Dermis blood vessel endothelial cell (primary cell): ENCODE data around the gene PRXL2A. TPM values are rescaled to one million over a fixed set of nuclear protein-coding genes. Genes with fewer than 3 reads are reported as not detected.

Experiments
- DNase-seq: peaks from one replicate; pipeline ENCODE4 v3.0.0; 2010
- total RNA-seq: library from RNA; depleted of rRNA; stranded (reverse); fragments of >200 nt; gene quantifications from 2 replicates; pipeline ENCODE4 v1.2.3, GENCODE V29; 2014

Gene PRXL2A
- total RNA-seq, 1 donor from 2014 or later: 343 TPM

DNA sequence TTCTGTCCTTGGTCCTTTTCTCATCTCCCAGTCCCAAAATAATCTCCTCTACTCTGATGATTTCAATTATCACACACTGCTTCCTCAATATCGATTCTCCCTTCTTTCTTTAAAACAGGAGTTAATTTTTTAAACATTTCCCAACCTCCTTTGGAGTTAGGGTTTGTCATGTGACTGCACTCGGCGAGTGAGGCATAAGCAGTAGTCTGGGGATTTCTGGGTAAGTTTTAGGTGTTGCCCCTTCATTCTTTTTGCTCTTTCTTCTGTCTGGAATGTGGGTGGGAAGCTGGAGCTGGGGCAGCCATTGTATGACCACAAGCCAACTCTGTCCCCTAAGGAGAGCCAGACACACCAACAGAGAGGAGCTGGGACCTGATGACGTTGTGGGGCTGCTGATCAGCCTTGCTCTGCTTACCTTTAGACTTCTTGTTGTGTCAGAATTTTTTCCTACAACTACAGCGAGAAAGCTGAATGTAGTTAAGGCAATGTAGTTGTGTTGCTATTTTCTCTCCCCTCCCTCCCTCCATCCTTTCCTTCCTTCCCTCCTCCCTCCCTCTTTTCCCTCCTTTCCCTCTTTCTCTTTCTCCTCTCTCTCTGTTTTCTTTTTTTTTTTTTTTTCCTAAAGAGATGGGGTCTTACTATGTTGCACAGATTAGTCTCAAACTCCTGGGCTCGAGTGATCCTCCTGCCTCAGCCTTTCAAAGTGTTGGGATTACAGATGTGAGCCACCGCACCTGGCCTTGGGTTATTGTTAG, 39.3 kb downstream of the PRXL2A start:
- no peak for DNase-seq

DNA sequence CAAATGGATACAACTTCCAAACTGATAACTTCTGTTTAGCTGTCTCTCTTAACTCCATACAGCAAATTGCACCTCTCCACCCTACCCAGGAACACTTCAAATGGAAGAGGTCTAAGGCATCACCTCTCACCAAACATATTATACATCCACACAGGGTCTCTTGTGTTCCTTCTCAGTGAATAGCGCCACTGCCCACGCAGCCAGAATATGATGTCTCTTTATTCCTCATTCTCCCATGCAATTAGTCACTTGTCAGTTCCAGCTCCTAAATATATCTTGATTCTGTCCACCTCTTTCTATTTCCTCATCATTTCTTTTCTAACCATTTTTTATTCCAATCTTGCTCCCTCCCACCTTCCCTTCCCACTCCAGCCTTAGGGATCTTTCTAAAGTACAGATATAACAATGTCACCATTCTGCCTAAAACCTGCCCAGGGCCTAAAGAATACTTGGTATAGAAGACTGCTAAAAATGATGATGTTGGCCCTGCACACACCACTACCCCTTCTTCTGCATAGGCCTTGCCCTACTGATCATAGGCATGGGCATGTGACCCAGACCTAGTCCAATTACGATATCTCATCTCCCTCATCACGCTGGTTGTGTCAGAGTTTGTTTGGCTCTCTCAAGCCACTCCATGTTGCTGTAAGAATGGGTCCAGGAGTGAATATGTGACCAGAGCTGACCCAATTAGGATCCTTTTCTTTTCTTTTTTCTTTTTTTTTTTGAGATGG, 40.0 kb downstream of the PRXL2A start:
- no peak for DNase-seq

DNA sequence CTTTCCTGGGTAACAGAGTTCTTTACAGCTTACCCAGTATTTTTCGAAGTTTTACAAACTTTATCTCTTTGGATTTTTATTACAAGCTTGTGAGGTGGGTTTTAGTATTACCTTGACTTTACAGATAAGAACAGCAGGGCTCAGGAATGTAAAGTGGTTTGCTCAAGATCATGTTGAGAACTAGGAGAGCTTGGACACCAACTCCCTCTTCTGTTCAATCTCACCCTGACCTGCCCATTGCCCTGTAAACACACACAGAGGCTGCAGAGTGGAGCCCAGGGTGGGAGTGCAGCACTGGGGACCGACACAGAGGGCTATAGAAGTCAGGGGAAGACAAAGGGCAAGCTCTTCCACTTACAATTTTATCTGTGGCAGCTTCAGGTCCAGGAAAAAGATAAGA, 41.2 kb downstream of the PRXL2A start:
- no peak for DNase-seq

DNA sequence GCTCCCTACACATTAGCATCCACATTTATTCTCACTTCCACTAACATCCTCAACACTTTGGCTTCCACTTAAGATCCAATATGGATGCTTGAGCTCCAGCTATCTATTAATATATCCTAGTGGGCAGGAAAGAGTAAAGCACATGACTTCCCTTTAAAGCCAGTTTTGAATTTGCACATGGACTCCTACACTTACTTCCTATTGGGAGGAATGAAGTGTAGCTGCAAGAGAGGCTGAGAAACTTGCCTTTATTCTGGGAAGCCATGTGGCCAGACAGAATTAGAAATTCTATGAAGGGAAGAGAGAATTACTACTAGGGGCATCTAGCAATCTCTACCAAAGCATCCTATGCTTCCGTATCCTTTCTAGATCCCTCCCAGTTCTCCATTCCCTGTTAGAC, 42.8 kb downstream of the PRXL2A start:
- DNase-seq: no peak

DNA sequence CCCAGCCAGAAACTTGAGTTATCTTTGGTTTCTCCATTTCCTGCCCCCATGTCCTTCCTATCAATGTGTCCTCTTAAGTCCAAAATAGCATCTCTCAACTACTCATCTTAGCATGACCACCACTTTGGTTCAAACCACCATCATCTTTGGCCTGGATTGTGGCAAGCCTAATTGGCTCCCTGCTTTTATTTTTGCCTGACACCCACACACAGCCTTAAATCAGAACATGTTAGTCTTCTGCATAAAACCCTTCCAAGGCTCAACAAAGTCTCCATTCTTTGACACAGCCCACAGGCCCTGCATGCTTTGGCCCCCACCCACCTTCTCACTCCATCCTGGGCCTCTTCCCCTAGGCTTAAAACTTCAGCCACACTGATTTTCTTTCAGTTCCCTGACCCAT, 43.7 kb downstream of the PRXL2A start:
- DNase-seq: no peak

DNA sequence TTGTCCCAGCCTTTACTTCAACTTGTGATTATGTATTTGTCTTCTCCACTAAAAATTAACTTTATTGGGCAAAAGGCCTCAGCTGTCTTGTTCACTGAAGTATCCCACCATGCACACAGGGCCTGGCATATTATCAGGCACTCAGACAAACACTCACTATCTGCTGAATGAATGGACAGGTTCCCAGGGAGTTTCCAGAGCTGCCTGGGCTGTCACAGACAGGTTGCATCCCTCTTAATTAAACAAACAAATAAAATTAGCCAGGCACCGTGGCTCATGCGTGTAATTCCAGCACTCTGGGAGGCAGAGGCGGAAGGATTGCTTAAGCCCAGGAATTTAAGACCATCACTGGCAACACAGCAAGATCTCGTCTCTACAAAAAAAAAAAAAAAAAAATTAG, 44.3 kb downstream of the PRXL2A start:
- no peak for DNase-seq

DNA sequence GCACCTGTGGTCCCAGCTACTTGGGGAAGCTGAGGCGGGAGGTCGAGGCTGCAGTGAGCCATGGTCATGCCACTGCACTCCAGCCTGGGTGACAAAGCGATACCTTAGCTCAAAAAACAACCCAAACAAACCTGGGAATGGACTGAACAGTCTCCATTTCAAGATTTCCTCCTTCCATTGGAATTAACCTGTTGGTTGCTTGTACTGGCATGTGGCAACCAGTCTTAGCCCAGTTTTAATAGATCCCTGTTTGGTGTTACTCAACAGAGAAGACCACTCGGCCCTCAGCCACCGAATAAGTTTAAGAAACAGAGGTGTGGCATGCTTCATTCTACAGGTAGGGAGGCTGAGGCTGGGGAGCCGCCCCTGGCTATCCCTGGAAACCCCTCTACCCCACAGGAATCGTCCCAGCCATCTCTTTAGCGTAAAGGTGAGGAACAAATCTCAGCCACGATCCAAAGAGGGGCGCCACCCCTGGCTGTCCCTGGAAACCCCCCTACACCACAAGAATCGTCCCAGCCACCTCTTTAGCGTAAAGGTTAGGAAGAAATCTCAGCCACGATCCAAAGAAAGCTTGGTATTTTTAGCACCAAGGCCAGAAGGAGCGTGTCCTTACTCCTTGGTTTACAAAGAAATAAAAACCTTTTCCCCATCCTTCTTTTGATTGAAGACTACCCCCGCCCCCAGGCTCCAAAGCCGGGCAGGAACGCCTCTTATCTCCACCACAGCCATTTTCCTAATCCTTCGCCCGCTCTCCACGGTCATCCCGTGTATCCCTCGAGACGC, 44.9 kb downstream of the PRXL2A start:
- no peak for DNase-seq

DNA sequence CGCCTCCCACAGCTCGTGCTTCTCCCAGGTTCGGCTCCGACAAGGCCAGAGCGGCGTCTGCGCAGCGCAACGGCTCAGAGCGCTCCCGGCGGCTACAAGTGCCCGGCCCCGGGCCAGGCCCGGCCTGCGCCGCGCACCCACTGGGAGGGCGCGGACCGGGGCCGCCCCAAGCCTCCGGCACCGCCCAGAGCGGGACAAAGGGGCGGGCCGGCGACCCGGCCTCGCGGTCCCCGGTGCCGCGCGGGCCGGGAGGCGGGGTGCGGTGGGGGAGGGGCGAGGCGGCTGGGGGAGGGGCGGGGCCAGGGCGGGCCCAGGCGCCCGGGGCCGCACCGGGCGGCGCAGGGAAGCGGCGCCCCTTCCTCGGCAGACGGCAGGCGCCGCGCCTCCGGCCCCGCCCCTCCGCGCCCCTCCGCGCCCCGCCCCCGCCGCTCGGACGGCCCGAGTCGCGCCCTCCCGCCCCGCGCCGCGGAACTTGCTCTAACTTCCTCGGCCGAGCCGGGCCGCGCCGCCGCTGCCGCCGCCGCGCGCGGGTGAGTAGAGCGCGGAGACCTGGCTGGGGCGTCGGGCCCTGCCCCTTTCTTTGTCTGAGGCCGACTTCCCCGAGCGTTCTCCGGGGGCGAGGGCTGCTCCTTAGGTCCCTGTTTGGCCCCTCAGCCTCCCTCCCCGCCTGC, 45.6 kb downstream of the PRXL2A start, which contains the start of gene TSPAN14:
Gene TSPAN14 (plus strand): TSS at position 469 of the 671 bp plus-strand sequence. CDS start 34,924 bp downstream, outside the sequence.
- DNase-seq: peak; percentile 84

DNA sequence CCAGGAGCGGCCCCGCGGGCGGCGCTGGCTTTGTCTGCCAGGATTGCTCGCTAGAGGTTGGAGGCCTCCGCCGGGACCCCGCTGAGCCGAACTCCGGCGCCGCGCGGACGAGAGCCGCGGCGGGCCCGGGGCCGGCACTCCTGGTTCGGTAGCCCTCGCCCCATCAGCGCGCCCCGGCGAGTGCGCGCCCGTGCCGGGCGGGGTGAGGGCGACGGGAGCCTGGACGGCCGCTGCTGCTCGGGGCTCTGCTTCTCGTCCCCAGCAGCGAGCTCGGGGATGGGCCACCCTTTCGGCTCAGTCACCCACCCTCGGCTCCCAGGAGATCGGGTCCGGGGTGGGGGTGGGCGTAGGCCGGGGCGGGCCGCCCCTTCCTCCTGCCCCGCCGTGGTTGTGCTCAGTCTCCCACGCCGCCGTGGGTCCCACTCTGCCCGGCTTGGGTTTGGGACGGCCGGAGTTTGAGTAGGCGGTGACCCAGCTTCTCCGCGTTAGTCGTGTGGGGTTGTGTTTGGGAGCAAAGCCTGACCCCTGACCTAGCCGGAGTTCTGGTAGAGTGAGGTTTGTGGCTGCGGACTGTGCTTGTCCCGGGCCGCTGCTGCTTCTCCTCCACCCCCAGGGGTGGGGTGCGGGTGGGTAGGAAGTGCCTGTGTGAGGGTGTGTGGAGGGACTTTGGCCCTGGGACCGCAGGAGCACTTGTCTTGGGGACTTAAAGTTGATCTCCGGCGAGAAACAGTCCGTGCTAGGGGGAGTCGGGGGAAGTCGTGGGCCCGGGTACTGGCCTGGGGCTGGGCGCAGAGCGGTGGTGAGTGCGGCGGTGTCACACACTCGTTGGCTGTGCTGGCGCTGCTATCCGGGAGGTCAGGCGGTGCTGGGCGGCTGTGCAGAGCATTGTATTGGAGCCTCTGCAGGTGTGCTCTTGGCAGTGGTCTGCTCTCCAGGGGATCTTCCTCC, 46.4 kb downstream of the PRXL2A start:
- DNase-seq: peak; percentile 59

DNA sequence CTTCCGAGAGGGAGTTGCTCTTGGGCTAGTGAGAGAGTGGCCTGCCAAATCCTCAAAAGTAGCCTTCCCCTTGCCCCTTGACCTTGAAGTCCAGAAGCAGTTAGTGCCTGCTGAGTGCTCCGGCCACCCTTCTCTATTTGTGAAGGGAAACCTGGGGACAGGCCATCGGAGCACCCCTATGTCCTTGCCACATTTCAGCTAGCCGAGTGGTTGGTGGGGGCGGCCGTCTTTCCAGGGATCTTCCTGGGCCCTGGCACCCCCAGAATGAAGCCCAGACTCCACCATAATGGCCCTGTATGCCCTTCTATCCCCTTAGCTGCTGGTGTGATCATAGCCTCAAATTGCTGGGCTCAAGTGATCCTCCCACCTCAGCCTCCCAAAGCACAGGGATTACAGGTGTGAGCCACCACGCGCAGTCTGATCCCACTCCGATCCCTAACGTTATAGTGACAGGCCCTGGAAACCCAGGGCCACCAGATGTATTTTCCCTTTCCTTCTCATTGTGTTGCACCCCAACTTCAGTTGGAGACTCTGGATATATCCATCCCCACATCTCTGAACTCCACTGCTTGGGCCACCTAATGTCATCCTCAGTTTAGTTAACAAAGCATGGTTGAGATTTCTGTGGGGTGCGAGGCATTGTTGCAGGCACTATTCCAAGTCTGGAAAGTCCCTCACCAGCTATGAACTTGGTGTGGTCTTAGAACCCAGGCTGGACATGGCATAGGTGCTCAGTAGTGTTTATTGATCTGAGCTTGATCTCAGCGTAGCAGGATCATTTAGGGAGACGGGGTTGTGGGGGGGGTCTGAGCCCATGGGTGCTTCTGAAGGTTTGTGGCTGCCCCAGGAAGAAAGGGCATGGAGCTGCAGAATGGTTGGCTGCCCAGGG, 47.4 kb downstream of the PRXL2A start:
- DNase-seq: peak; percentile 43

DNA sequence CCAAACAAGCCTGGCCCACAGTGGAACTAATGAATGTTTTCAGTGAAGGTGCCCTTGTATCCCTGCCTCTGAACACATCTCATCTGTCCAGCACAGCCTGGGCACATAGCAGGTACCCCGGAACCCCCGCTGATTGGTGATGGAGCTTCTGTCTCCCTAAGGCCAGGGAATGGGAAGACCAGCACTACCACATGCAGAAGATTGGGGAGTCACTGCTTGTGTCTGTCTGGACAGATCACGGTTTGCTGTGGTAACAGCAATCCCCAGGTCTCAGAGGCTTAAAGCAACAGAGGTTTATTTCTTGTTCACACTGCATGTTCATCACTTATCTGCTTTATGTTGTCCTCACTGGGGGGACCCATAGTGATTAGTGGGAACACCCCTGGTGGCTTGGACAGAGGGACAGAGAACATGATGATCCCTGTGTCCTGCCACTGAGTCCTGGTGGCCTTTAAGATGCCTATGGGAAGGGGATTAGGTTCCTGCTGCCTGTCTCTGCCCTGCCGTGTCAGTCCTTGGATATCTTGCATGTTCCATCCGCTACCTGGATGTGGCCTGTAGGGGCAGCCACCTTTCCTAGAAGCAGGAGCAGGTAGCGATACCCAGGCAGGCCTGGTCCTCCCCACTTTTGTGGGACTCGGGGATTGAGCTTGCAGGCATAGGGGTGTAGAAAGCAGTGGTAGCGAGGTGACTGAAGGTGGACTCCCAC, 49.4 kb downstream of the PRXL2A start:
- DNase-seq: no peak

DNA sequence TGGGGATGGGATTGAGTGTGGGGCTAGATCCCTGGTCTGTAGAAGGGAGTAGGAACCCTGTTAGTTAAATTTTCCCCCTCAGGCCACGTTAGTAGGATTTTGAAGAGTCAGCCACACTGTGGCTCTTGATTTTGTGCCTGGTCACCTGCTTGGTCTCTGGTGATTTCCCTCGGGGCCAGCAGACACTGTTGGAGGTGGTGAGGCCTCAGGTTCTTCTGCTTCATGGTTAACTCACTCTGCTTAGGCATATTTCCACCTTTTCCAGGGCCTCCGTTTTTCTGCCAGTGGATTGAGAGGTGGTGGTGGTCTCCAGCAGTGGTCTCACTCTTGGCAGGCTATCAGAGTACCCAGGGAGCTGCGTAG, 49.9 kb downstream of the PRXL2A start:
- DNase-seq: no peak

DNA sequence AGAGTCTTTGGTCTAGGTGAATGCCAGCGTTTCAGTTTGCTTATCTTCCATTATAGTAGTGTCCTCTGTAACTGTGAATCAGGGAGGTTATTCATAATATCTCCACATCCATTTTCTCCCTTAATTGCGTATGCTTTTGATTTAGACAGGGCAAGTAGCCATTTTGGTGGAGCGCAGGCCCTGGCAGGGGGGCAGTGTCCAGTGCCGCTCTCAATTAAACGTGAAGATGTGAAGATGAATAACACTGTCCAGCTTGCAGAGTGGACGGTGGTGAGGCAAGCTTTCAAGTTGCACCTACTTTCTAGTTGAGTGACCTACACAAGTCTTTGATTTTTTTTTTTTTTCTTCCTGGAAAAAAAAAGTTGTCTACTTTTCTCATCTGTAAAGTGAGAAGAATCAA, 50.3 kb downstream of the PRXL2A start:
- no peak for DNase-seq

DNA sequence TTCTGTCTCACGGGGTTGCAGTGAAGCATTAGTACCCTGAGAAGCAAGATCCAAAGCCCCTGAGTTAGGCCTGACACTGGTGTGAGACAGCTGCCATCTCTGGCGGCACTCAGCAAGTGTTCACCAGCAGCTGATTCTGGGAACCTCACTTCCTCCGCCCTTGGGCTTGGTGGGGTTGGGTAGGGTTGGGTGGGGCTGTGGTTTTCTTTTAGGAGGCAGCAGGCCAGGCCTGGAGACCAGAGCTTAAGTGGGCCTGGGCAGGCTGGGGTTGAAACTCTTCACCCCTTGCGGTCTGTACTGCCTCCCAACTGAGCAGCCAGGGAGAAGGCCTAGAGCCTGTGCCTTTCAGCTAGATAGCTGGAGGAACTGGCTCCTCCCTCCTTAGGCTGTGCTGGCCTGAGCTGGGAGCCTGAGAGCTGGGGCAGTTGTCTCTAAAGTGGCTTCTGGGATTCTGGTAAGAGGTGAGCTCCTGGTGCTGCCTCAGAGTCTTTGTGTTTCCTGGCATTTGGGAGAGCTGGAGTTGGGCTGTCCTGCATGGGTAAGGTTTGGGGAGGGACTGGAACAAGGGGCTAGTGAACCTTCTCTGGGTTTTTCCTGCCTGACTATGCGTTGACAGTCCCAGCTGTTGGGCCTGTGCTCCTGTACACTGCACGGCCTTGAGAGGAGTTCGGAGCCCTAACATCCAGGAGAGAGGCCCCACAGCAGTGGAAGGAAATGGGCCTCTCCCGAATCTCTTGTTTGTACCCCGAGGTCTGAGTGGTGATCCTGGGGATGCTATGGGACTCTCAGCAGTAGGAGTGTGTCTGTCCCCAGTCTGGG, 50.9 kb downstream of the PRXL2A start:
- peak; percentile 43 for DNase-seq

DNA sequence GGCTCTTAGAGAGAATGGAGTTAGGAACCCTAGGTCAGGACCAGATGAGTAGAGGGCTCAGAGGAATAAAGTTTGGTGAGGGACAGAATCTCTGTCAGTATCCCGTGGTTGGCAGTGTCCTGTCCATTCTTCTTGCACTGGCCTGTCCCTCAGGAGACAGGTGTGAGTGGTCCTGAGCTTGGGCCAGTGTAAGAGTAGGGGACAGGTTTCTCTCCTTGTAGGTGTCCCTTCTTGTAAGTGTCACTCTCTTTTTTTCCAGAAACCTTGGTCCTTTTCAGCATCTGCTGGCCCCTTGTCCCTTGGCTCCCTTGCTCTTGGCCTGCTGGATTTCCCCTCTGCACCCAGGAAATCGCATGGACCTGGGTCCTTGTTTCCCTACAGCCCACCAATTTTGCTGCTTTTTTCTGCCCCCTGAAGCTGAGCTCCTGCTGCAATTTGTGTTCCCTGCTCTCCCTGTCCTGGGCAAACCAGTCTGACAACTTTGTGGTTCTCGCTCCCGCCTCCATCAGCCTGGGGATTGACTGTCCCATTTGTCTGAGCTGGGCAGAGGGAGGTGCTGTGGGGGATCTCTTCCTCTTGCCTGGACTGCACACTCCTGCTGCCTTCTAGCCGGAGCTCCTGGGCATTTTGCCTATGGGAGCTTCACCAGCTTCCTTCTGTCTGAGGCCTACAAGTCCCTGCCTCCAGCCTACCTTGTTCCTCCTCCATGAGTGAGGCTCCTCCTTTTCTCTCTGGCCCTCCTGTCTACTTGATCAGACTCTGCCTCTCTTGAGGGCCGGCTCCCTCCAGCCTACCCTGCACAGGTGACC, 52.3 kb downstream of the PRXL2A start:
- peak; percentile 47 for DNase-seq

DNA sequence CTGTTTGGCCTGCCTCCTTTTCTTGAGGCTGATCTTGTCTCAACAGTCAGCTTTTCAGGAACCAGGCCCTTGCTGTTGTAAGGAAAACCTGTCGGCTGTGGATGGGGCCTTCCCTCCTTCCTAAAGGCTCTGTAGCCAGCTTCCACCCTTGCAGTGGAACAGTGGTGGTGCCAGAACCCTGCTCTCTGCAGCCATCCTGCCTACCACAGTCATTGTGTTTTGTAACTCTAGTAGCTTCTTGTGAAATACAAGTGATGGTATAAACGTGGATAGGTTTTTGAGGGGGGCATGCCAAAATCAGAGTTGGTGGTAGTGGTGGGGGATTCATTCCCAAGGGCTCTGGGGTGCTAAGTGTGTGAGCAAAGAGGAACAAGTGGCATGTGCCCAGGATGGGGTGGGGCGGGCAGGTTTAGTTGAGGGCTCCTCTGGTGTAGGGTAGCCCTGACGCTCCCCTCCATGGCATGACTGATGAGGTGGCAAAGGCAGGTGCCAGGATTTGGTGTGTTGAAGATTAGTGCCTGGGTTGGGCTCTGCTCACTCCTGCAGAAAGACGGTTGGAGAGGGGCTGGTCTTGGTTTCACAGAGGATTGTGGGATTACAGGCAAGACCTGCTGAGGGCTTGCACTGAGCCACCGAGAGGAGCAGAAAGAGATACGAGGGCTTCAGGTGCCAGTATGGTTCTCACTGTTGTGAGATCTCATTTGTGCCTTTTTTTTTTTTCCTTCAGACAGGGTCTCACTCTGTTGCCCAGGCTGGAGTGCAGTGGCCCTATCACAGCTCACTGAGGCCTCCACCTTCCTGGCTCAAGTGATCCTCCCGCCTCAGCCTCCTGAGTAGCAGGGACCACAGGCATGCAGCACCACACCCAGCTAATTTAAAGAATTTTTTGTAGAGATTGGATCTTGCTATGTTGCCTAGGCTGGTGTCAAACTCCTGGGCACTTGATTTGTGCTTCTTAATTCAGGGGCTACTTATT, 53.1 kb downstream of the PRXL2A start:
- no peak for DNase-seq
